Neural crest cell (in vitro differentiated cells): ENCODE results near the gene SOHLH2. TPM values are rescaled to one million over a fixed set of nuclear protein-coding genes. Genes with fewer than 3 reads are reported as not detected.

Experiments
- DNase-seq: peaks from one replicate; pipeline ENCODE4 v3.0.0; 2021; ENCODE audit warnings: low read depth, mixed read lengths, low spot score
- H3K27ac Mint-ChIP-seq: one replicate; pipeline ENCODE4 v1.8.0; 2021; ENCODE audit warnings: mild to moderate bottlenecking, mixed read lengths; ENCODE audit not compliant: unreplicated experiment
- H3K27me3 Mint-ChIP-seq: 2 replicates; pipeline ENCODE4 v1.8.0; 2021; ENCODE audit warnings: low read depth, mild to moderate bottlenecking, mixed read lengths
- H3K36me3 Mint-ChIP-seq: 2 replicates; pipeline ENCODE4 v1.8.0; 2021; ENCODE audit warnings: low read depth, mild to moderate bottlenecking, mixed read lengths
- H3K4me1 Mint-ChIP-seq: 2 replicates; pipeline ENCODE4 v1.8.0; 2021; ENCODE audit warnings: mixed read lengths
- H3K4me3 Mint-ChIP-seq: one replicate; pipeline ENCODE4 v1.8.0; 2021; ENCODE audit warnings: mild to moderate bottlenecking, mixed read lengths
- H3K9me3 Mint-ChIP-seq: 2 replicates; pipeline ENCODE4 v1.8.0; 2021; ENCODE audit warnings: mixed read lengths
- total RNA-seq: library from RNA; stranded (reverse); gene quantifications from 2 replicates; pipeline ENCODE4 v1.2.1, GENCODE V29; 2021
- TF ChIP-seq, protein P1 (sequence below): fragments of 200-600 bp; sonication (generic); conservative IDR thresholded peaks from 2 replicates; pipeline ENCODE4 v1.5.0; 2021; ENCODE audit warnings: antibody characterized with exemption, mild to moderate bottlenecking

Gene SOHLH2
- total RNA-seq, 1 donor from 2014 or later = 0.21 TPM

DNA sequence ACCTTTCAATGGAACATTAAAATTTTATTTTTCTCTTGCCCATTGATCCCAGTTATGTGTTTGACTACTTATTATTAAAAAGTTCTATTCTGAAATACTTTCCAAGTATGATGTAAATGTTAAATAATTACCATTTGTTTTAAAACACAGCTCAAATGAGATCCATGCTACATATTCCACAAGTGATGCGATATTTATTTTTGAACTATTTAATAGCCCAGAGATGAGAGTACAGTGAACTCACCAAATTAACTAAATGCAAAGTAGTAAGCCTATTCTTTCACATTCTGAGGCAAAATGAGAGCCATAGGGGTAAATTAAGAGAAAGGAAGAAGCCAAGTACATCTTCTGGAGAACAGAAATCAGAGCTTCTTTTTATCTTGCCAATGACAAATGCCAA lies 82.0 kb downstream of the SOHLH2 start:
- Mint-ChIP-seq H3K4me1 (peaks cover 9% of the 10 kb centered on the region), H3K36me3 (no peaks in the 10 kb centered on the region), H3K27ac (no peak overlapping the region), H3K4me3 (peak overlapping the region; percentile 75), H3K9me3 (no peaks in the 10 kb centered on the region), H3K27me3 (peaks cover 50% of the 10 kb centered on the region)
- TF ChIP-seq, protein P1, sequence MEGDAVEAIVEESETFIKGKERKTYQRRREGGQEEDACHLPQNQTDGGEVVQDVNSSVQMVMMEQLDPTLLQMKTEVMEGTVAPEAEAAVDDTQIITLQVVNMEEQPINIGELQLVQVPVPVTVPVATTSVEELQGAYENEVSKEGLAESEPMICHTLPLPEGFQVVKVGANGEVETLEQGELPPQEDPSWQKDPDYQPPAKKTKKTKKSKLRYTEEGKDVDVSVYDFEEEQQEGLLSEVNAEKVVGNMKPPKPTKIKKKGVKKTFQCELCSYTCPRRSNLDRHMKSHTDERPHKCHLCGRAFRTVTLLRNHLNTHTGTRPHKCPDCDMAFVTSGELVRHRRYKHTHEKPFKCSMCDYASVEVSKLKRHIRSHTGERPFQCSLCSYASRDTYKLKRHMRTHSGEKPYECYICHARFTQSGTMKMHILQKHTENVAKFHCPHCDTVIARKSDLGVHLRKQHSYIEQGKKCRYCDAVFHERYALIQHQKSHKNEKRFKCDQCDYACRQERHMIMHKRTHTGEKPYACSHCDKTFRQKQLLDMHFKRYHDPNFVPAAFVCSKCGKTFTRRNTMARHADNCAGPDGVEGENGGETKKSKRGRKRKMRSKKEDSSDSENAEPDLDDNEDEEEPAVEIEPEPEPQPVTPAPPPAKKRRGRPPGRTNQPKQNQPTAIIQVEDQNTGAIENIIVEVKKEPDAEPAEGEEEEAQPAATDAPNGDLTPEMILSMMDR = no peak
- DNase-seq = no peak

DNA sequence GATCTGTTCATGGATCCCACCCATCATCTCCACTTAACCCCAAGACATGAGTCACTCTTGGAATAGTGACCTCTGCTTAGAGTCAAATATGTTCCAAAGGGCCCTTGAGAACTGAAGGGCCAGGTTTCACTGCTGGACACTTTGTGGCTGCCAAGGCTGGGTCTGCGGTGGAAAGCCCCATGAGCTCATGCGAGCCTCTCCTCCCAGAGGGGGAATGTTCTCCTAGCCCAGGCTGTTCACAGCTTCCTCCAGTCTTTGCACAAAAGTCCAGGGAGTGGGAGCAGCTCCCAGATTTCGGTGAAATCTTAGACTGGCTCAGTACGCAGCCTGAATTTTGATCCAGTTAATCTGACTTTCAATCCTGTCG lies 82.4 kb downstream of the SOHLH2 start:
- H3K27ac Mint-ChIP-seq = no peak overlapping the region
- peaks cover 50% of the 10 kb centered on the region for H3K27me3 Mint-ChIP-seq
- TF ChIP-seq, protein P1 = no peak
- no peaks in the 10 kb centered on the region for H3K9me3 Mint-ChIP-seq
- DNase-seq = no peak
- H3K4me3 Mint-ChIP-seq = peak overlapping the region; percentile 83
- no peaks in the 10 kb centered on the region for H3K36me3 Mint-ChIP-seq
- H3K4me1 Mint-ChIP-seq = peaks cover 9% of the 10 kb centered on the region

DNA sequence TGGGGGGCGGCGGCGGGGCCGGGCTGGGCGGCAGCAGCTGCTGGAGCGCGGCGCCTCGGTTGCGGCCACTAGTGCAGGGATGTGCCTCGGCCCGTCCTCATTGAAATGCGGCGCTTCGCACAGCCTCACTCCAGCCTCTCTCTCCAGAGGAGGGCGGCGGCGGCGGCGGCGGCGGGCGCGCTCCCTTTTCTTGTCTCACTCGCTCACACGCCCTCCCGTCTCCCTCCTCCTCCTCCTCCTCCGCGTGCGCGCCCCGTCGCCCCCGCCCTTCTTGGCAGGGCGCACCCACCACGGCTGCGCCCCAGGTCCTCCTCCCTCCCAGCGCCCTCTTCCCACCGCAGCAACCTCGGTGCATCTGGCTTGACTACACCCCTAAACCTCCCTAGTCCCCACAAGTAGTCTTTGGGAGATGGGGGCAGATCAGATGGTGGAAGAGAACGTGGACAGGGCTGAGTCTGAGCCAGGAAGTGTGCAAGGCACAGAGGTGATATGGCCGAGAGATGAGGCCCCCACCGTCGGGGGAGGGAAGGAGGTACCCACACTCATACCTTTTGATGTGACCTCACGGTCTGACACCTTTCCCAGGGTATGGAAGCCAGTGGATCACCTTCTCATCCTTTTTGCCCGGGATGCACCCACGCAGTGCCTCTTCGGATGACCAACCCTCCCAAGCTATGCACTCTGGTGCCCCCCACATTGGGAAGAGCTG lies 83.0 kb downstream of the SOHLH2 start, which contains the start of gene DCLK1:
DCLK1 (minus strand) TSS at position 161 of the 709 bp plus-strand sequence.
- no peaks in the 10 kb centered on the region for H3K9me3 Mint-ChIP-seq
- peak; percentile 60 for DNase-seq
- H3K4me3 Mint-ChIP-seq = peak within 1 kb of the TSS; percentile 96
- peak within 1 kb of the TSS; percentile 70 for H3K27ac Mint-ChIP-seq
- peaks cover 9% of the 10 kb centered on the region for H3K4me1 Mint-ChIP-seq
- H3K36me3 Mint-ChIP-seq = no peaks in the 10 kb centered on the region
- H3K27me3 Mint-ChIP-seq = peaks cover 50% of the 10 kb centered on the region
- TF ChIP-seq, protein P1 = no peak

DNA sequence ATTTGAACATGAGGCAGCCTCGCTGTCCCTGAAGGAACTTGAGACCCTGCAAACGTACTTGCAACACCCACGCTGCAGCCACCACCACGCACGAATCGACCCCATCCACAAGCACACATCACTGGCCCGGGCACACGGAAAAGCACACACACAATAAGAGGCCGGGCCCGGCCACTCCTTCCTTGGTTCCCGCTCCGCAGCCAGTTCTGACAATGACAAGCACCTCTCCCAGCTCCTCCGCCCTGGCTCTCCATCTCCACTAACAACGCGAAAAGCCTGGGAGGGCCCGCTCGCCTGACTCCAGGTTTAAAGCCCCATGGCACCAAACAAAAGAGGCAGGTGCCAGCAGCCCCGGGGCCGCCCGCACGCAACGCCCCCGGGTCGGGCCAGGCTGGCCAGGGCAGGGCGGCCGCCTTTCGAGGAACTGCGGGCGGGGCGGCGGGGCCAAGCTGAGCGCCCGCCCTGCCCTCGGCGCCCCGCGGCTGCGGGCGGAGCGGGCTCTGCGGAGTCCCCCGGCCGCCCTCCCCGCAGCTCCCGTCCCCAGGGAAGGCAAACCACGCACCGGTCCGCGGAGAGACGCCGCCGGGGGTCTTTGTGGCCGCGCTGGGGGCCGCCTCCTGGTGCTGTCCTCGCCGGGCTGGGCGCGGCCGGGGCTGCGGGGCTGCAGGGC lies 83.7 kb downstream of the SOHLH2 start:
- Mint-ChIP-seq H3K4me1 (peaks cover 9% of the 10 kb centered on the region), H3K27ac (peak overlapping the region; percentile 70), H3K27me3 (peaks cover 50% of the 10 kb centered on the region), H3K36me3 (no peaks in the 10 kb centered on the region), H3K9me3 (no peaks in the 10 kb centered on the region), H3K4me3 (peak overlapping the region; percentile 96)
- peak; percentile 25 for DNase-seq
- TF ChIP-seq, protein P1 = no peak

DNA sequence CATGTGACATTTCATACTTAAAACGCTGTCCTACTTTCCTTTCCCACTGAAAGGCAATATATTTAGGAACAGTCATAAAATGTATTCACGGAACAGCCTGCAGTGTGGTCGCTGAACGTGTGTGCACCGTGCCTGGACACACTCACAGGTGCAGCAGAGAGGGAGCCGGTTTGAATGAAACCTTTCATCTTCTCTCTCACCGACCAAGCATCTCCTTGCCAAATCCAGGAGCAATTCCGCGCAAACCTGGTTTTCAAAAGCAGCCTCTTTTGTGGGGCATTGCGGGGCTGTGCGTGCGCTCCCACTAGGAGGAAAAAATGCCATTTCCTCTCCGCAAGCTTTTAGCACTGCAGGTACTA lies 84.2 kb downstream of the SOHLH2 start:
- Mint-ChIP-seq H3K9me3 (no peaks in the 10 kb centered on the region), H3K36me3 (no peaks in the 10 kb centered on the region), H3K4me3 (peak overlapping the region; percentile 96), H3K27me3 (peaks cover 50% of the 10 kb centered on the region), H3K27ac (peak overlapping the region; percentile 70), H3K4me1 (peaks cover 9% of the 10 kb centered on the region)
- DNase-seq = no peak
- TF ChIP-seq, protein P1 = no peak
